ENCODE results near the gene DNAJC9. TPM values are rescaled to one million over a fixed set of nuclear protein-coding genes. Genes with fewer than 3 reads are reported as not detected.

The DNAJC9 gene
- total RNA-seq, 1 experiment from 2014 or later = 65.2 TPM

DNA sequence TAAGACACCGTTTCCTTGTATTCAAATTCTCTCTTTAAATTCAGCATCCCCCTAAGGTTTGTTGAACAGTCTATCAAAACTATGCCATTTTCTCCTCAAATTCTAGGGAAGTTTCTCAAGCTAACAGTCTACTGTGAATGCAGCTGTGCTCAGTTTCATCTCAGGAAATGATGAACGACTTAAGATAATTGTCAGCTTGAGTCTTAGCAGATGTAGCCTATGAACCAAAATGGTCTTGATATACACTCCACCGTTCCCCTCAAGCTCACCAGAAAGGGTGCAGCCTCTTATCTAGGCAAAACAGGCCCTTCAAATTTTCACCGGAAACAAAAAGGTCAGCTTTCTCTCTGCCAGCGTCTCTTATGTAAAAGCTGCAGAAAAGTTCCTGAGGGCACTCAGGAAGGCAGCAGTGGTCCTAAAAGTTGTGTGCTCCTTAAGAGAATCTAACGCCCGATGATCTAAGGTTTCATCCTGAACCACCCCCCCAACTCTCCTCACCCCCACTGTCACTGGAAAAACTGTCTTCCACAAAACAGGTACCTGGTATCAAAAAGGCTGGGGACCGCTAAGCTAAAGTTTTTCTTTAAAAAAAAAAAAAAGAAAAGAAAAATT, 2.1 kb downstream of the DNAJC9 start:
- H3K36me3 ChIP-seq (ENCODE audit: control insufficient read depth, insufficient read depth, low read length) = peaks cover 7% of the 10 kb centered on the region
- Mint-ChIP-seq H3K27ac (ENCODE audit: unreplicated experiment) (peak overlapping the region; percentile 100), H3K27me3 (ENCODE audit: insufficient read depth, unreplicated experiment) (no peaks in the 10 kb centered on the region), H3K4me1 (ENCODE audit: low read depth, unreplicated experiment) (peaks cover 31% of the 10 kb centered on the region), H3K36me3 (ENCODE audit: insufficient read depth, unreplicated experiment) (peaks cover 98% of the 10 kb centered on the region), H3K4me3 (ENCODE audit: unreplicated experiment) (peak overlapping the region; percentile 99), H3K9me3 (ENCODE audit: unreplicated experiment) (no peaks in the 10 kb centered on the region)
- intact Hi-C loops (cut with micrococcal nuclease; ENCODE audit: unreplicated experiment) = no loop called here
- BruUV-seq (replicated peaks) = no TSS peak
- ChIA-PET POLR2A (interaction anchor here (0.6 kb wide), 1 partner anchor 28 kb away, joined by 3 read pairs; no protein-coding TSS in a partner anchor), CTCF (interaction anchor here (0.6 kb wide), 1 partner anchor 409 kb away, joined by 3 read pairs; no protein-coding TSS in a partner anchor)
- H3K4me3 ChIP-seq (ENCODE audit: low read depth, low read length) = peak overlapping the region; percentile 86
- H3K27me3 ChIP-seq (replicated peaks; ENCODE audit: control insufficient read depth, insufficient read depth, low read length) = no peaks in the 10 kb centered on the region
- no peaks in the 10 kb centered on the region for H3K9me3 ChIP-seq
- 0 out of 2 replicates have a peak, but pooled peaks cover 13% of the 10 kb centered on the region for H3K4me1 ChIP-seq
- TF ChIP-seq, protein P1, sequence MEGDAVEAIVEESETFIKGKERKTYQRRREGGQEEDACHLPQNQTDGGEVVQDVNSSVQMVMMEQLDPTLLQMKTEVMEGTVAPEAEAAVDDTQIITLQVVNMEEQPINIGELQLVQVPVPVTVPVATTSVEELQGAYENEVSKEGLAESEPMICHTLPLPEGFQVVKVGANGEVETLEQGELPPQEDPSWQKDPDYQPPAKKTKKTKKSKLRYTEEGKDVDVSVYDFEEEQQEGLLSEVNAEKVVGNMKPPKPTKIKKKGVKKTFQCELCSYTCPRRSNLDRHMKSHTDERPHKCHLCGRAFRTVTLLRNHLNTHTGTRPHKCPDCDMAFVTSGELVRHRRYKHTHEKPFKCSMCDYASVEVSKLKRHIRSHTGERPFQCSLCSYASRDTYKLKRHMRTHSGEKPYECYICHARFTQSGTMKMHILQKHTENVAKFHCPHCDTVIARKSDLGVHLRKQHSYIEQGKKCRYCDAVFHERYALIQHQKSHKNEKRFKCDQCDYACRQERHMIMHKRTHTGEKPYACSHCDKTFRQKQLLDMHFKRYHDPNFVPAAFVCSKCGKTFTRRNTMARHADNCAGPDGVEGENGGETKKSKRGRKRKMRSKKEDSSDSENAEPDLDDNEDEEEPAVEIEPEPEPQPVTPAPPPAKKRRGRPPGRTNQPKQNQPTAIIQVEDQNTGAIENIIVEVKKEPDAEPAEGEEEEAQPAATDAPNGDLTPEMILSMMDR (IDR thresholded peaks at IDR 0.05; ENCODE audit: insufficient read depth in 1 of 2, low read depth in 1 of 2, low read length in 1 of 2, severe bottlenecking in 1 of 2, unreplicated experiment in 1 of 2) = no peak
- no peak for DNase-seq

DNA sequence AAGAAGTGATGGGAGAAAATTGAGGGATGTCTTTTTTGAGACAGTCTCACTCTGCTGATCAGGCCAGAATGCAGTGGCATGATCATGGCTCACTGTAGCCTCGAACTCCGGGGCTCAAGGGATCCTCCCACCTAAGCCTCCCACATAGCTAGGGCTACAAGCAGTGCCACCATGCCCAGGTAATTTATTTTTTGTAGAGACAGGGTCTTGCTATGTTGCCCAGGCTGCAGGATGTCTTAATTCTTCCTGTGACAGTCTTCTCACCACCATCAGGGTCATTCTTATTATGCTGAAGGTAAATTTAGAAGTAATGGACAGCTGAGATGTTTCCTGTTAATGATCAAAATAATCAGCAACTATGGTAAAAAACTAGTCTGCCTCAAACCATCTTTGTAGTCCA, 7.1 kb downstream of the DNAJC9 start:
- intact Hi-C loops (cut with micrococcal nuclease; ENCODE audit: unreplicated experiment) = no loop called here
- no peaks in the 10 kb centered on the region for H3K27me3 Mint-ChIP-seq (ENCODE audit: insufficient read depth, unreplicated experiment)
- no peaks in the 10 kb centered on the region for H3K9me3 ChIP-seq
- no peak overlapping the region for H3K27ac Mint-ChIP-seq (ENCODE audit: unreplicated experiment)
- H3K27me3 ChIP-seq (replicated peaks; ENCODE audit: control insufficient read depth, insufficient read depth, low read length) = no peaks in the 10 kb centered on the region
- H3K4me1 ChIP-seq = 0 out of 2 replicates have a peak, but pooled peaks cover 4% of the 10 kb centered on the region
- H3K36me3 Mint-ChIP-seq (ENCODE audit: insufficient read depth, unreplicated experiment) = peaks cover 94% of the 10 kb centered on the region
- TF ChIP-seq, protein P1 (IDR thresholded peaks at IDR 0.05; ENCODE audit: insufficient read depth in 1 of 2, low read depth in 1 of 2, low read length in 1 of 2, severe bottlenecking in 1 of 2, unreplicated experiment in 1 of 2) = no peak
- peaks cover 8% of the 10 kb centered on the region for H3K4me1 Mint-ChIP-seq (ENCODE audit: low read depth, unreplicated experiment)
- H3K9me3 Mint-ChIP-seq (ENCODE audit: unreplicated experiment) = no peaks in the 10 kb centered on the region
- ChIA-PET POLR2A (no interaction called here), CTCF (no interaction called here)
- peaks cover 8% of the 10 kb centered on the region for H3K36me3 ChIP-seq (ENCODE audit: control insufficient read depth, insufficient read depth, low read length)
- no peak overlapping the region for H3K4me3 ChIP-seq (ENCODE audit: low read depth, low read length)
- no TSS peak for BruUV-seq (replicated peaks)
- no peak for DNase-seq
- no peak overlapping the region for H3K4me3 Mint-ChIP-seq (ENCODE audit: unreplicated experiment)

DNA sequence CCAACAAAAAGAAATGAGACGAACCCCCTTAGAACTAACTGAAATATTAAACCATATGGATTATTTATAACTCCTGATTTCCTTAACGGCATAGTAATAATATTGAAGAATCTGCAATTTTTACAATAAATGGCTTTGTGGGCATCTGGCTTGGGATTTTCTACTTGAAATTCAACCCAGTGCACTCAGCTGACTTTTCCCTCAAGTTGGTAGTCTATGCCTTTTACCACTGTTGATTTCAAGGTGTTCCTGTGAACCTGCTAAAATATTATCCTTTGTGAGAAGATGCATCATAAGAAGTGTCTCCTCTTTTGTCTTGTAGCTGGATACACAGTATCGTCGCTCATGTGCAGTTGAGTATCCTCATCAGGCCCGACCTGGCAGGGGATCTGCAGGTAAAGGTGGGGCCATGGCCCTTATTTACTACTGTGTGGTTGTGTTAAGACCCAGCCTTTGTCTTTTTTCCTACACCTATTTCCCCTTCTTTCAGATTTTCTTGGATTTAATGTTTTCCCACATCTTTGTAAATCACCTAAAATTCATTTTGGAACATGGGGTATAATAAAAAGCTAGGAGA, 8.0 kb downstream of the DNAJC9 start:
- CTCF ChIA-PET = no interaction called here
- TF ChIP-seq, protein P1 (IDR thresholded peaks at IDR 0.05; ENCODE audit: insufficient read depth in 1 of 2, low read depth in 1 of 2, low read length in 1 of 2, severe bottlenecking in 1 of 2, unreplicated experiment in 1 of 2) = no peak
- DNase-seq = no peak
- no peaks in the 10 kb centered on the region for H3K9me3 Mint-ChIP-seq (ENCODE audit: unreplicated experiment)
- H3K36me3 Mint-ChIP-seq (ENCODE audit: insufficient read depth, unreplicated experiment) = peaks cover 94% of the 10 kb centered on the region
- H3K27me3 ChIP-seq (replicated peaks; ENCODE audit: control insufficient read depth, insufficient read depth, low read length) = no peaks in the 10 kb centered on the region
- intact Hi-C loops (cut with micrococcal nuclease; ENCODE audit: unreplicated experiment) = no loop called here
- no peaks in the 10 kb centered on the region for H3K27me3 Mint-ChIP-seq (ENCODE audit: insufficient read depth, unreplicated experiment)
- H3K27ac Mint-ChIP-seq (ENCODE audit: unreplicated experiment) = no peak overlapping the region
- H3K4me3 Mint-ChIP-seq (ENCODE audit: unreplicated experiment) = no peak overlapping the region
- no peaks in the 10 kb centered on the region for H3K9me3 ChIP-seq
- POLR2A ChIA-PET = interaction anchor here (0.6 to 0.9 kb wide), 2 partner anchors 8 to 14 kb away, joined by 3 to 4 read pairs; partner anchors contain the start of gene DNAJC9
- H3K4me3 ChIP-seq (ENCODE audit: low read depth, low read length) = no peak overlapping the region
- H3K36me3 ChIP-seq (ENCODE audit: control insufficient read depth, insufficient read depth, low read length) = peaks cover 7% of the 10 kb centered on the region
- no peaks in the 10 kb centered on the region for H3K4me1 Mint-ChIP-seq (ENCODE audit: low read depth, unreplicated experiment)
- no TSS peak for BruUV-seq (replicated peaks)
- H3K4me1 ChIP-seq = no peaks in the 10 kb centered on the region

Data from Caco-2 (cell line).